ENCODE results near the gene C1orf210.

C1orf210 gene

DNA sequence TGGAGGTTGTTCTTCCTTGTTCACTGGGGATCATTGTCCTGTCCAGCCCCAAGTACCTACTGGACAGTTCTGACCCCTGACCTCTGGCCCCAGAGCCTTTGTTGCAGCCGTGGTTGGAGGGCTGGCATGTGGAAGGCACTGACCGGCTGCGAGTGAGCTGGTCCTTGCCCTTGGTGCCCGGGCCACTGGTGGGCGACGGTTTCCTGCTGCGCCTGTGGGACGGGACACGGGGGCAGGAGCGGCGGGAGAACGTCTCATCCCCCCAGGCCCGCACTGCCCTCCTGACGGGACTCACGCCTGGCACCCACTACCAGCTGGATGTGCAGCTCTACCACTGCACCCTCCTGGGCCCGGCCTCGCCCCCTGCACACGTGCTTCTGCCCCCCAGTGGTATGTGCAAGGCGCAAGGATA, 26.8 kb upstream of the C1orf210 start:
- no peak overlapping the region for H3K27ac ChIP-seq
- TF ChIP-seq, protein P1, sequence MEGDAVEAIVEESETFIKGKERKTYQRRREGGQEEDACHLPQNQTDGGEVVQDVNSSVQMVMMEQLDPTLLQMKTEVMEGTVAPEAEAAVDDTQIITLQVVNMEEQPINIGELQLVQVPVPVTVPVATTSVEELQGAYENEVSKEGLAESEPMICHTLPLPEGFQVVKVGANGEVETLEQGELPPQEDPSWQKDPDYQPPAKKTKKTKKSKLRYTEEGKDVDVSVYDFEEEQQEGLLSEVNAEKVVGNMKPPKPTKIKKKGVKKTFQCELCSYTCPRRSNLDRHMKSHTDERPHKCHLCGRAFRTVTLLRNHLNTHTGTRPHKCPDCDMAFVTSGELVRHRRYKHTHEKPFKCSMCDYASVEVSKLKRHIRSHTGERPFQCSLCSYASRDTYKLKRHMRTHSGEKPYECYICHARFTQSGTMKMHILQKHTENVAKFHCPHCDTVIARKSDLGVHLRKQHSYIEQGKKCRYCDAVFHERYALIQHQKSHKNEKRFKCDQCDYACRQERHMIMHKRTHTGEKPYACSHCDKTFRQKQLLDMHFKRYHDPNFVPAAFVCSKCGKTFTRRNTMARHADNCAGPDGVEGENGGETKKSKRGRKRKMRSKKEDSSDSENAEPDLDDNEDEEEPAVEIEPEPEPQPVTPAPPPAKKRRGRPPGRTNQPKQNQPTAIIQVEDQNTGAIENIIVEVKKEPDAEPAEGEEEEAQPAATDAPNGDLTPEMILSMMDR (conservative IDR thresholded peaks at IDR 0.05): no peak
- TF ChIP-seq ZFX (IDR thresholded peaks at IDR 0.05): no peak

DNA sequence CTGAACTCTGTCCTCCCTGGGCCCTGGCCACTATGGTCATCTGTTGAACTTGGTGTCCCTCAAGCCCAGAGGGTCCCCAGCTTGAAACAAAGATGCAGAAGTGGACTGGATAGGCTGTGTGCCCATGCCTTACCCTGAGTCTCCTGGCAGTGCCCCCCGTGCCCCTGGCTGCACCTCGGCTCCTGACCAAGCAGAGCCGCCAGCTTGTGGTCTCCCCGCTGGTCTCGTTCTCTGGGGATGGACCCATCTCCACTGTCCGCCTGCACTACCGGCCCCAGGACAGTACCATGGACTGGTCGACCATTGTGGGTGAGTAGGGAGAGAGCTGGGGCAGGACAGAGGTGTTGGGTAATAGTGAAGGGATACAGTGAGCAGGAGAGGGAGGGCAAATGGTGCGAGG, 26.1 kb upstream of the C1orf210 start:
- no peak overlapping the region for H3K27ac ChIP-seq
- no peak for TF ChIP-seq ZFX (IDR thresholded peaks at IDR 0.05)
- TF ChIP-seq, protein P1 (conservative IDR thresholded peaks at IDR 0.05): no peak

DNA sequence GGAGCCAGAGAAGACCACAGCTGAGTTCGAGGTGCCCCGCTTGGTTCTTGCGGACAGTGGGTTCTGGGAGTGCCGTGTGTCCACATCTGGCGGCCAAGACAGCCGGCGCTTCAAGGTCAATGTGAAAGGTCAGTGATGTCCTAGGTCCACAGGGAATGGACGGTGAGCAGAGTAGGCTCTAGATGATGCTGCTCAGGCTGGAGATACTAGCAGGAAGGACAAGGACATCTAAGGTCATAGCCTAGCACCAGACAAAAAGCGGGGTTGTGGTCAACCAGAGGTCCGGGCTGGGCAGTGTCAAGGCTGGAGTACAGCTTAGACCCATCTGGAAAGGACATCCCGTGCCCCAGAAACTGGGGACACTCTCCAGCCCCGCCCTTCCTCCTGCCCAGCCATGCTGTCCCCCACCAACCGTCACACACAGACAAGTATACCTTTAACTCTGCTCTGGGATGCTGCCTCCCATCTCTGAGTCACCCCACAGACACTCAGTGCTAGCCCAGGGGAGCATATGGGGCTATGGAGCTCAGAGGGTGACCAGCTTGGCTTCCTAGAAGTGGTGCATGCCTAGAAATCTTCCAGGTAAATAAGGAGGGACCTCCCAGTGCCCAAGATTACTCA, 24.1 kb upstream of the C1orf210 start:
- H3K27ac ChIP-seq: no peak overlapping the region
- no peak for TF ChIP-seq ZFX (IDR thresholded peaks at IDR 0.05)

DNA sequence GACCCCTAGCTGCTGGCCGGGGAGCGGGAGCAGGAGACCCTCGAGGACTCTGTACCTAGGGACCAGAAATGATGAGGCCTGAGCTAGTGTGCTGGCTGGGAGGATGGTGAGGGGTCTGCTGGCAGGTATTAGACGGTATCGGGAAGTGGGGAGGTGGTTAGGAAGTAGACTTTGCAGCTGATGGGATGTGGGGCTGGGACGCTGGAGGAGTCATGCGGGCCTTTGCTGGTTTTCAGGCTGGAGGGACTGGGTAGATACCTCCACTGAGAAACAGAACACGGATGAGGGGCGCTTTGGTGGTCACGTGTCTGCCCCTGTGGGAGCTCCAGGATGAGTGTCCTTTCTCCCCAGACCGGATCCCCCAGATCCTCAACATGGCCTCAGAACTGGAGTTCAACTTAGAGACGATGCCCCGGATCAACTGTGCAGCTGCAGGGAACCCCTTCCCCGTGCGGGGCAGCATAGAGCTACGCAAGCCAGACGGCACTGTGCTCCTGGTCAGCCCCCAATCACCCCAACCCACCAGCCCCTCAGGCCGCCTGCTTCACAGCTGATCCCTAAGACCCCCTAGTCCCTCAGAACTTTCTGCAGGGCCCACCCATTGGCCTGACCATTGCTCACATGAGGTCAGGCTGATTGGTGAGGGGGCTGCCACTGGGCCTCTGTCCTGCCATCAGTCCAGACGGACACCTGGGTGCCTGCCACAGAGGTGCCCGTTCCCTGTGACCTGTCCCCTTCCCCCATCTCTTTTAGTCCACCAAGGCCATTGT, 23.4 kb upstream of the C1orf210 start:
- H3K27ac ChIP-seq: no peak overlapping the region
- no peak for TF ChIP-seq ZFX (IDR thresholded peaks at IDR 0.05)
- TF ChIP-seq, protein P1 (conservative IDR thresholded peaks at IDR 0.05): no peak

DNA sequence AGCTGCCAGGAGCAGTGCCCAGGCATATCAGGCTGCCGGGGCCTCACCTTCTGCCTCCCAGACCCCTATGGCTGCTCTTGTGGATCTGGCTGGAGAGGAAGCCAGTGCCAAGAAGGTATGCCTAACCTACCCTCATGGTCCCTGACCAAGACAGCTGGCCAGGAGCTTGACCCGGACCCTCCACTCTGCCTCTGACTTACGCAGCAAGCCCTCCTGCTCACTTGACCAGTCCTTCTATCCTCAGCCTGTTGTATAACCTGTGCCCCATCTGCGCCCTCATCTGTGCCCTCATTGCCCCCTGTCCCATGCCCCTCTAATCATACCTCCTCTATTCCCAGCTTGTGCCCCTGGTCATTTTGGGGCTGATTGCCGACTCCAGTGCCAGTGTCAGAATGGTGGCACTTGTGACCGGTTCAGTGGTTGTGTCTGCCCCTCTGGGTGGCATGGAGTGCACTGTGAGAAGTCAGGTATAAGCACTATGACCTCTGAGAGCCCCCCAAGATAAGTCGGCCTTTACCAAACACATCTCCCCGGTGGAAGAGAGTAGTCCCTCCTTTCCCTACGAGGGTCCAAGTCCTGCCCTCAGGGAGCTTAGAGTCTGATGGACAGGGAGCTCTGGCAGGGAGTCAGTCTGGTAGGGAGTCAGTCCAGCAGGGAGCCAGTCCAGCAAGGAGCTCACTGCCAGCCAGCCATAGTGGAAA, 22.2 kb upstream of the C1orf210 start:
- H3K27ac ChIP-seq: no peak overlapping the region
- no peak for TF ChIP-seq ZFX (IDR thresholded peaks at IDR 0.05)
- TF ChIP-seq, protein P1 (conservative IDR thresholded peaks at IDR 0.05): no peak

DNA sequence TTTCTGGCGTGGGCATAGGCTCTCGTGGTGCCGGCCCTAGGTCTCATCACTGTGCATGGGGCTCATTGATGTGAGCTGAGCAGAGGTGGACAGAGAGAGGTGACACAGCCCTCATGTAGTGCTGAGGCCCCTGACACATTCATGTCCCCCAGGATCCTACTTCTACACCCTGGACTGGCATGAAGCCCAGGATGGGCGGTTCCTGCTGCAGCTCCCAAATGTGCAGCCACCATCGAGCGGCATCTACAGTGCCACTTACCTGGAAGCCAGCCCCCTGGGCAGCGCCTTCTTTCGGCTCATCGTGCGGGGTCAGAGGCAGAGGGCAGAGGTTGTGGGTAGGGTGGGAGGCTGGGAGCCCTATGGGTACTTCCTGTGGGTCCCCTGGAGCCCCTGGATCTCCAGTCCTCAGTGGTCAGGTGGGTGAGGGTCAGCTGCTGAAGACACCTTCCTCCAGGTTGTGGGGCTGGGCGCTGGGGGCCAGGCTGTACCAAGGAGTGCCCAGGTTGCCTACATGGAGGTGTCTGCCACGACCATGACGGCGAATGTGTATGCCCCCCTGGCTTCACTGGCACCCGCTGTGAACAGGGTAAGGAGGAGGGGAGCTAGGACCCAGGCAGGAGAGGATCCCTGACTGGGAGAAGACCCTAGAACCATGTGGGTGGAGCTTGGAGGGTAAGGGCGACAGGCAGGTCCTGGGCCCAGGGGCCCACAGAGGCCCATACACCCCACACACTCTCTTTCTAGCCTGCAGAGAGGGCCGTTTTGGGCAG, 21.5 kb upstream of the C1orf210 start:
- no peak for TF ChIP-seq ZFX (IDR thresholded peaks at IDR 0.05)
- TF ChIP-seq, protein P1 (conservative IDR thresholded peaks at IDR 0.05): no peak
- no peak overlapping the region for H3K27ac ChIP-seq

DNA sequence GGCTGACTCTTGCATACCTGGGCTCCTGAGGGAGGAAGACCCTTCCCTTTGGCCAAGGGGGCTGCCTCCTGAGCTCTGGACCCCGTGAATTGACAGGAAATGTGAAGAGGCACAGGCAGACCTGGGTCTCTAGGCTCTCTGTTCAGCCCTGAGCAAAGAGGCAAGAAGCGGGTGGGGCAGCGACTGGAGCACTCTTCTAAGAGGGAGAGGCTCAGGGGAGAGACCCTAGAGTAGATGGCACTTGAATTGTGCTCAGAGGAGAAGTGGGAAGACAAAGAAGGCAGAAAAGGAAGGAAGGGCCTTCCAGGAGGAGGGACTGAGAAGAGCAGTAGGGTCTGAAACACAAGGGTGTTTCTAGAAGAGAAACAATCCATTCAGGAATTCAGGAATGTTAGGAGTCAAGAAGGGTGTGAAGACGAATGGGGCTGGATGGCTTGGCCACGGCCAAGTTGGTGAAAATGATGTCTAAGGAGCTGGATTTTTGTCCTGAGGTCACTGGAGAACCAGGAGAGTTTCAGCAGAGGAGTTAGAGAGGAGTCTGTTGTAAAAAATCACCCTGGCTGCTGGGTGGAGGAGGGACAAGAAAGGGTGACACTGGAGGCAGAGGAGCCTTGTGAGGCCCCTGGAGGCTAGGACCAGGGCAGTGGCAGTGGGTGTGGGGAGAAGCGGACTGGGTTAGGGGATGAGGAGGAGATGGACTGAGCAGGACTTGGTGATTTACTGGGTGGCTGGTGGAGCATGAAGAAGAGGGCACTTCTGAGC, 20.7 kb upstream of the C1orf210 start:
- TF ChIP-seq, protein P1 (conservative IDR thresholded peaks at IDR 0.05): no peak
- TF ChIP-seq ZFX (IDR thresholded peaks at IDR 0.05): no peak
- no peak overlapping the region for H3K27ac ChIP-seq

All from C4-2B (cell line).